ENCODE data around the gene FAM219A.

GRCh38 chr9:34382879-34383278 is 75.5 kb downstream of the FAM219A start:
- TF ChIP-seq CTCF (IDR thresholded peaks at IDR 0.05; ENCODE audit: low read depth, low read length) (no peak), POLR2A (IDR thresholded peaks at IDR 0.05; ENCODE audit: extremely low read depth, insufficient read length) (no peak), MAX (IDR thresholded peaks at IDR 0.05; ENCODE audit: low read depth, low read length) (no peak)
